ENCODE results near the gene MUC5B.

The MUC5B gene

DNA sequence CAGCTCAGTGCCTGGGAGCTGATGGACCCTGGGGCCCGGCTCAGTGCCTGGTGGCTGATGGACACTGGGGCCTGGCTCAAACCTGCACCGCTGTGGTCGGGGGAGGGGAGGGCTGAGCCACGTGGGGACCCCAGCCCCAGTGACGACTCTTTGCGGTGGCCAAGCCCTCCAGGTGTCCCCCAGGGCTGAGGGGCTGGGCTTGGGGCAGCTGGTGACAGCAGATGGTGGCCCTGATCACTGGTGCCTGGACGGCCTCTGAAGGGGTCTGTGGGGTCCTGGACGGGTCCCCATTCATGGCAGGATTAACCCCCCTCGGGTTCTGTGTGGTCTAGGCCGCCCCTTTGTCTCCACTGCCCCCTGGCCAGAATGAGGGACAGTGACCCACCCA is 3.4 kb upstream of the MUC5B start:
- Histone ChIP-seq H3K36me3 (ENCODE audit: insufficient read depth, low read length) (no peaks in the 10 kb centered on the region), H3K4me3 (ENCODE audit: low read length) (no peak overlapping the region), H3K9me3 (replicated peaks; ENCODE audit: low read length) (no peaks in the 10 kb centered on the region), H3K4me2 (ENCODE audit: low read length) (no peak overlapping the region), H3K27me3 (ENCODE audit: control insufficient read depth, insufficient read depth, low read length) (peaks cover 33% of the 10 kb centered on the region), H3K4me1 (ENCODE audit: control insufficient read depth, insufficient read depth, low read length) (no peaks in the 10 kb centered on the region), H3K9ac (ENCODE audit: low read depth, low read length) (no peak overlapping the region)

DNA sequence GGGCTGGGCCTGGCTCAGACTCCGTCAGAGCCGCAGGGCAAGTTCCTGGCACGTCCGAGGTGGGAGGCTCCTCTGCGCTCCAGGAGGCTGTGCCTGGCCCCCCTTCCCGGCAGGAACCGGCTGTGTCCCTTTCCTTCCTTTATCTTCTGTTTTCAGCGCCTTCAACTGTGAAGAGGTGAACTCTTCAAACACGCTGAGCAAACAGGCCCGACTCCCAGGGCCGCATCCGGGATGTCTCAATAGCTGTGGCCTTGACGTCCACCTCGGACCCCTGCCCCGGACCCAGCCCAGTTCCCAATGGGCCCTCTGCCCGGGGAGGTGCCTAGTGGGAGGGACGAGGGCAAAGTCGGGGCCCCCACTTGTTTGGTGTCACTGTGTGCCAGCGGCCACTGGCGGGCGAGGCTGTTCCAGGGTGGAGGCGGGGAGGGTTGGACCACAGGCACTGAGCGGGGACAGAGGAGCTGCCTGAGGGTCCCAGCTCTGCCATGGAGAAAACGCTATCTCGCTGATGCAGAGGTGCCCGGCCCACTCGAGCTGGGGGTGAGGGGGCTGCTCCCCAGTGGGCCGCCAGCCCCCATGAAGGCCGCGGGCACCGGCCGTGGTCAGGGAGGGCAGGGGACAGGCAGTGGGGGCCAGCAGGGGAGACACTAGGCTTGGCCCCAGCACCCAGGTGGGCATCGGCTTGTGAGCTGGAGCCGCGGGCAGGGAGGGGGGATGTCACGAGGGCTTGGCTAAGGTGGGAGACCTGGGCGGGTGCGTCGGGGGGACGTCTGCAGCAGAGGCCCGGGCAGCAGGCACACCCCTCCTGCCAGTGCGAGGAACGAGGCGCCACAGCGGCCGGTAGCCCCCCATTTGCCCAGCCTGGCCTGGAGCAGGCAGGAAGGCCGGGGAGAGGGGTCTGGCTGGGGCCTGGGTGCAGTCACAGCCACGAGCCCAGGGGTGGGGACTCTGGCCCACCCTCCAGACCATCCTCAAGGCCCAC is 2.7 kb upstream of the MUC5B start:
- H3K27me3 ChIP-seq (ENCODE audit: control insufficient read depth, insufficient read depth, low read length) = peaks cover 34% of the 10 kb centered on the region
- H3K9ac ChIP-seq (ENCODE audit: low read depth, low read length) = no peak overlapping the region
- no peak overlapping the region for H3K4me3 ChIP-seq (ENCODE audit: low read length)
- H3K4me2 ChIP-seq (ENCODE audit: low read length) = no peak overlapping the region
- no peaks in the 10 kb centered on the region for H3K4me1 ChIP-seq (ENCODE audit: control insufficient read depth, insufficient read depth, low read length)
- H3K9me3 ChIP-seq (replicated peaks; ENCODE audit: low read length) = no peaks in the 10 kb centered on the region
- no peaks in the 10 kb centered on the region for H3K36me3 ChIP-seq (ENCODE audit: insufficient read depth, low read length)

DNA sequence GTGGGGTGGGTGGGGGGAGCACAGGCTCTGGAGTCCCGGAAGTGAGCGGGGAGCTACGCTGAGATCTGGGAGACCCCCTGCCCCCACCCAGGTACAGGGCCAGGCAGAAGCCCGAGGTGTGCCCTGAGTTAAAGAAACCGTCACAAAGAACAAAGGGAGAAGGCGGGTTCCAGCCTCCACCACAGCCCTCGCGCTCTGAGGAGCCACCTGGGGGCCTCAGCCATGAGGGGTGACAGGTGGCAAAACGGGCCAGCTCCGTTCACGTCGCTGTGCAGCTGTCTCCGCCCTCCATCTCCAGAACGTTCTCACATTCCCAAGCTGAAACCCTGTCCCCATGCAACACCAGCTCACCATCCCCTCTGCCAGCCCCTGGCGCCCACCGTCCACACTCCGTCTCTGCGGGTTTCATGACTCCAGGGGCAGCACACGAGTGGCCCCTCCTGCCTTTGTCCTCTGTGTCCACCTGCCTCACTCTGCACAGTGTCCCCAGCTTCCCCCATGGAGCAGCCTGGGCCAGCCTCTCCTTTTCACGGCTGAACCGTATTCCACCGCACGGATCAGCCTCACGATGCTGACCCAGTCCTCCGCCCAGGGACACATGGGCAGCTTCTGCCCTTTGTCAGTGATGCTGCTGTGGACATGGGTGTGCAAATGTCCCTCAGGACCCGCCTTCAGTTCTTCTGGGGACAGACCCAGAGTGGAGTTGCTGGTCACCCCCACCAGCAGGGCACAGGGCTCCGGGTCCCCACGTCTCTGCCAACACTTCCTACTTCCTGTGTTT is 1.7 kb upstream of the MUC5B start:
- Histone ChIP-seq H3K27me3 (ENCODE audit: control insufficient read depth, insufficient read depth, low read length) (peaks cover 36% of the 10 kb centered on the region), H3K36me3 (ENCODE audit: insufficient read depth, low read length) (no peaks in the 10 kb centered on the region), H3K4me1 (ENCODE audit: control insufficient read depth, insufficient read depth, low read length) (no peaks in the 10 kb centered on the region), H3K9ac (ENCODE audit: low read depth, low read length) (no peak overlapping the region), H3K4me2 (ENCODE audit: low read length) (no peak overlapping the region), H3K4me3 (ENCODE audit: low read length) (no peak overlapping the region), H3K9me3 (replicated peaks; ENCODE audit: low read length) (no peaks in the 10 kb centered on the region)

DNA sequence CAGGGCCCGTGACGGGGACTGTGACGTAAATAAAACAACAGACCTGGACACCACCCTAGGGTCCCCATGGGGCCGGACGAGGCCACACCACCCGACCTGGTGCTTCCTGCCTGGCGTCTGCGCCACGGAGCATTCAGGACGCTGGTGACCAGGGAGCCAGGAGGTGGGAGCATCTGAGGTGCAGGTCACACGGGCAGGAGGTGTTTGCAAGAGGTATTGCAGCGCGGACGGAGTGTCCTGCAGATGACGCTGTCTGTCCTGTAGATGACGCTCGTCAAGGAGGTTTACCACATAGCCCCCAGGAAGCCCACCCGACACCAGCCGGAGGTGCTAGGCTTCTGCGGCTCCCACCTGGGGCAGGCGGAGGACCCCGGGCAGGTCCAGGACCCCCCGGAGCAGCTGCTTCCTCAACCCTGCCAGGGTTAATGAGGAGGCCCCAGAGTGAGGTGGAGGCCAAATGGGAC is 986 bp upstream of the MUC5B start:
- Histone ChIP-seq H3K36me3 (ENCODE audit: insufficient read depth, low read length) (no peaks in the 10 kb centered on the region), H3K4me1 (ENCODE audit: control insufficient read depth, insufficient read depth, low read length) (no peaks in the 10 kb centered on the region), H3K9me3 (replicated peaks; ENCODE audit: low read length) (no peaks in the 10 kb centered on the region), H3K4me2 (ENCODE audit: low read length) (no peak overlapping the region), H3K4me3 (ENCODE audit: low read length) (no peak overlapping the region), H3K9ac (ENCODE audit: low read depth, low read length) (no peak overlapping the region), H3K27me3 (ENCODE audit: control insufficient read depth, insufficient read depth, low read length) (peaks cover 36% of the 10 kb centered on the region)

DNA sequence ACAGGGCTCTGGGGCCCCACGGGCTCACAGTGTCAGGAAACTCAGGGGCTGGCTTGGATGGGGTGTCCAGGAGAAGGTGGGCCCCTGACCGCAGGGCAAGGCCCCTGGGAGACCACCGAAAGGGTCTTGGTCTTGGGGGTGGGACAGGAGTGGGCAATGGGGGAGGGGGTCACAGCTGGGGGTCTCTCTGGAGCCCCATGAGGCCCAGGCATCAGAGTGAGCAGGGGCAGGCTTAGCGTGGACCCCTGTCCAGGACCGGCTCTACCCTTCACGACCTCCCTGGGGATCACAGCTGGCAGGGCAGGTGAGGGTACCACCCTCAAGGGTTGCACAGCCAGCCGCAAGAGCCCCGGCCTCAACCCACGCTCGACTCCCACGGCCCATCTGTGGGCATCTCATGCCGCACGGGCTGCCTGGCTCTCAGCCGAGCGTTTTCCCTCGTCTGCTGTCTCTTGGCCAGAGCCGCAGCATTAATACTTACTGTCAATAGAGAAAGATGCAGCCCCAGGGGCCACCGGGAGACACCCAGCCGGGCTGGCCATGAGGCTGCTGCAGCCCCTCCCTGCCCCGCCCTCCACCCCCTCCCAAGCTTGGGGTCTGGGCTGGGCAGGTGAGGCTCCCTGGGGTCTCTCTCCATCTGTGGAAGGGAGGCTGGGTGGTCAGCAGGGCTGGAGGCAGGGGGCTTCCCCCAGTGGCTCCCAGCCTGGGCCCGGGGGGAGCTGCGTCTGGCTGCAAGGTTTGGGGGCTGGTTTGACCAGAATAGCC is 662 bp downstream of the MUC5B start:
- H3K27me3 ChIP-seq (ENCODE audit: control insufficient read depth, insufficient read depth, low read length) = peaks cover 31% of the 10 kb centered on the region
- H3K9ac ChIP-seq (ENCODE audit: low read depth, low read length) = no peak overlapping the region
- H3K36me3 ChIP-seq (ENCODE audit: insufficient read depth, low read length) = no peaks in the 10 kb centered on the region
- no peaks in the 10 kb centered on the region for H3K4me1 ChIP-seq (ENCODE audit: control insufficient read depth, insufficient read depth, low read length)
- H3K9me3 ChIP-seq (replicated peaks; ENCODE audit: low read length) = no peaks in the 10 kb centered on the region
- H3K4me2 ChIP-seq (ENCODE audit: low read length) = no peak overlapping the region
- H3K4me3 ChIP-seq (ENCODE audit: low read length) = no peak overlapping the region

DNA sequence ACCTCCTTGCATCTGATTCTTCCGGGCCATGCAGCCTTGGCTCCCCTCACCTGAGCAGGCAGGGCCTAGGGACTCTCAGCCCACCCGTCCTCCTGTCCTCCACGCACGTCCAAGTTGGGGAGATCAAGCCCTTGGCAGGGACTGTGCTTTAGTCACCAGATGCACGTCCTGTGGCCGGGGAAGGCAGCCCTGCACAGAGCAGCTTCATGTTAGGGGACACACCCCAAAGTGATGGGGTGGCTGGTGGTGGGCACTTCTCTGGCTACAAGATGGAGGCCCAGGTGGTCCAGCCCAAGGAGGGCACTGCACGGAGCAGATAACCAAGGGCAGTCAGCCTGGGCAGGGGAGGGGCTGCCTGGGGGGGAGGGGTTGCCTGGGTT is 1.2 kb downstream of the MUC5B start:
- H3K27me3 ChIP-seq (ENCODE audit: control insufficient read depth, insufficient read depth, low read length) = peaks cover 31% of the 10 kb centered on the region

DNA sequence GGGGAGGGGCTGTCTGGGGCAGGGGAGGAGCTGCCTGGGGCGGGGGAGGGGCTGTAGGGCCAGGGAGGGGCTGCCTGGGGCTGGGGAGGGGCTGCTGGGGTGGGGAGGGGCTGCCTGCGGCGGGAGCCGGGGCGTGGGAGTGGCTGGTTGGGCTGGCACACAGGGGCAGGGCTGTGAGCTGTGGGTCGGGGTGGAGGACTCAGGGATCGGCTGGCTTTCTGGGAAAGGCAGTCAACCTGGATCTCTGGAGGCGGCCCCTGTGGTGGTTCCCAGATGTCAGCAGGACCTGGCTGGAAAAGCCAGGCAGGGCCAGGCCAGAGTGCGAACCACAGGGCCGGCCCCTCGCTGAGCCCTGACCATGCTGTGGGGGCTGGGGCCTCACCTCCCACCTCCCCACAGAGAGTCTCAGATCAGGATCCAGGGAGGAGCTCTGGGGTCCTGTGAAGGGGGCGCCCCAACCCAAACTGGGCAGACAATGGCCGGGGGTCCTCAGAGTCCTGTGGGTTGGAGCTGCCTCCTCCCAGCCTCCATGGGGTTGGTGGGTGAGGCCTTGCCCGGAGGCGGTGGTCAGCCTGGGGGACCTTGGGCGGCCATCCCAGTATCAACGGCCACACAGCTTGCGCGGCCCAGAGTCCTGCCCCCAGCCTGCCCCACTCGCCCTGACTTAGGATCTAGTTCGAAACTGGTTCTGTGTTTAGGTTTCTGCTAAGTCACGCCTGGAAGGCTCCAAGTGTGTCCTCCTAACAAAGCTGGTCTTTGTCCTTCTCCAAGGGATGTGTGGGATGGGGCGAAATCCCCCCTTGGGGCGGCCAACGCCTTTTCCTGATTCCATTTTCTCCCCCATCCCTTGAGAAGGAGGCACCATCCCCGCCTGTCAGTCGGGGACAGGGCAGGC is 1.9 kb downstream of the MUC5B start:
- Histone ChIP-seq H3K4me2 (ENCODE audit: low read length) (no peak overlapping the region), H3K4me3 (ENCODE audit: low read length) (no peak overlapping the region), H3K36me3 (ENCODE audit: insufficient read depth, low read length) (no peaks in the 10 kb centered on the region), H3K9me3 (replicated peaks; ENCODE audit: low read length) (no peaks in the 10 kb centered on the region), H3K27me3 (ENCODE audit: control insufficient read depth, insufficient read depth, low read length) (peaks cover 31% of the 10 kb centered on the region), H3K9ac (ENCODE audit: low read depth, low read length) (no peak overlapping the region), H3K4me1 (ENCODE audit: control insufficient read depth, insufficient read depth, low read length) (no peaks in the 10 kb centered on the region)

More for the DNA sequence above, 1.2 kb downstream of the MUC5B start:
- Histone ChIP-seq H3K9ac (ENCODE audit: low read depth, low read length) (no peak overlapping the region), H3K4me2 (ENCODE audit: low read length) (no peak overlapping the region), H3K36me3 (ENCODE audit: insufficient read depth, low read length) (no peaks in the 10 kb centered on the region), H3K4me3 (ENCODE audit: low read length) (no peak overlapping the region), H3K4me1 (ENCODE audit: control insufficient read depth, insufficient read depth, low read length) (no peaks in the 10 kb centered on the region), H3K9me3 (replicated peaks; ENCODE audit: low read length) (no peaks in the 10 kb centered on the region)

DNA sequence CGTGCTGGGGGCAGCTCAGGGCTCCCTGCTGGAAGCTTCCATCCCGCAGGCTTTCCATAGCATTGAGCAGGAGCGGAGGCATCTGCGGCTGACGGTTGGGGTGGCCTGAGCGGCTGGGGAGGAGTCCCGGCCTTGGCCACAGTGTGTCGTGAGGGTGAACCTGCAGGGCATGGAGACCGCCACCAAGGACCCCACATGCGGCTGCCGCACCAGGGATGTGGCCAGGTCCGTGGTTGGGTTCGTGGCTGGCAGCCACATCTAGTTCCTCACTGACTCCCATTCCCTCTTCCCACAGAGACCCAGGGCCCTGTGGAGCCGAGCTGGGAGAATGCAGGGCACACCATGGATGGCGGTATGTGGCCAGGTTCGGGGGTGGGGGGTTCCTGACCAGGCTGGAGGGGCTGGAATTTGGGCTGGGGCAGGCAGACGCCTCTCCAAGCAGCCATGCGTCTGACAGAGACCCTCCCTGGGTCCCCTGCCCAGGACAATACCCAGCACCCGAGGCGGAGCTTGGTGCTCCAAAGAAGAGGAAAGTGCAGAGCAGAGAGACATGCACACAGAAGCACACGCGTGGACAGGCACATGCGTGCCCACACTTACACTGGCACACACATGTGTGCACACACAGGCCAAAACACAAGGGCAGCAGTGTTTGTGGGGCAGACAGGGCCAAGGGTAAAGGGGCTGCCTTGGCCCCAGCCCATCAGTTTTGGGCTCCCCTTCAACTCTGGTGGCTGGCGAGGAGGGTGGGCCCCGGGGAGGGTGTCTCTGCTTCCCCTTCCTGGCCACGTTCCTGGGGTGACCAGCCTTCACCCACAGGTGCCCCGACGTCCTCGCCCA is 2.7 kb downstream of the MUC5B start:
- Histone ChIP-seq H3K4me3 (ENCODE audit: low read length) (no peak overlapping the region), H3K4me1 (ENCODE audit: control insufficient read depth, insufficient read depth, low read length) (no peaks in the 10 kb centered on the region), H3K9ac (ENCODE audit: low read depth, low read length) (no peak overlapping the region), H3K27me3 (ENCODE audit: control insufficient read depth, insufficient read depth, low read length) (peaks cover 28% of the 10 kb centered on the region), H3K4me2 (ENCODE audit: low read length) (no peak overlapping the region), H3K36me3 (ENCODE audit: insufficient read depth, low read length) (no peaks in the 10 kb centered on the region), H3K9me3 (replicated peaks; ENCODE audit: low read length) (no peaks in the 10 kb centered on the region)

DNA sequence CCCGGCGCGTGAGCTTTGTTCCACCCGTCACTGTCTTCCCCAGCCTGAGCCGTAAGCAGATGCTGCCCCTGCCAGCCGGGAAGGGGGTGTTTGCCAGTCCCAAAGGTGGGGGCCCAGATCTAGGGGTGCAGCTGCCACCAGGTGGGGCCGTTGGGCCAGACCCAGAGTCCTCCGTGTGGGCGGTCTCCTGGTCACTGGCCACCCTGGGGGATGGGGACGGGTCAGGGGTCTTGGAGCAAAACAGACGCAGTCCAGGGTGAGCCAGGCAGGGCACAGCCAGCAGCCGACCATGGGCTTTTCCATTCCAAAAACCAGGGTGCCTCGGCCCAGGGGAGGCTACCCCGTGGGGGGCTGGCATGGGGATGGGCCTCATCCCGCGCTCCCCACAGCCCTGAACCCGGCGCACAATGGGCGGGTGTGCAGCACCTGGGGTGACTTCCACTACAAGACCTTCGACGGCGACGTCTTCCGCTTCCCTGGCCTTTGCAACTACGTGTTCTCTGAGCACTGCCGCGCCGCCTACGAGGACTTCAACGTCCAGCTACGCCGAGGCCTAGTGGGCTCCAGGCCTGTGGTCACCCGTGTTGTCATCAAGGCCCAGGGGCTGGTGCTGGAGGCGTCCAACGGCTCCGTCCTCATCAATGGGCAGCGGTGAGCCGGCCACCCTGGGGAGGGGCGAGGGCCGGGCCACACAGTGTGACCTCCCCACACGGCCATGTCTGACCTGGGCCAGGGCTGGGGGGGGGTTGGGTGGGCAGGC is 3.5 kb downstream of the MUC5B start:
- no peaks in the 10 kb centered on the region for H3K9me3 ChIP-seq (replicated peaks; ENCODE audit: low read length)
- no peak overlapping the region for H3K4me3 ChIP-seq (ENCODE audit: low read length)
- no peak overlapping the region for H3K4me2 ChIP-seq (ENCODE audit: low read length)
- H3K4me1 ChIP-seq (ENCODE audit: control insufficient read depth, insufficient read depth, low read length) = no peaks in the 10 kb centered on the region
- no peak overlapping the region for H3K9ac ChIP-seq (ENCODE audit: low read depth, low read length)
- peaks cover 22% of the 10 kb centered on the region for H3K27me3 ChIP-seq (ENCODE audit: control insufficient read depth, insufficient read depth, low read length)
- no peaks in the 10 kb centered on the region for H3K36me3 ChIP-seq (ENCODE audit: insufficient read depth, low read length)

Data from skeletal muscle satellite cell (primary cell).